Measurements from ENCODE around the gene BIVM.

Gene BIVM

DNA sequence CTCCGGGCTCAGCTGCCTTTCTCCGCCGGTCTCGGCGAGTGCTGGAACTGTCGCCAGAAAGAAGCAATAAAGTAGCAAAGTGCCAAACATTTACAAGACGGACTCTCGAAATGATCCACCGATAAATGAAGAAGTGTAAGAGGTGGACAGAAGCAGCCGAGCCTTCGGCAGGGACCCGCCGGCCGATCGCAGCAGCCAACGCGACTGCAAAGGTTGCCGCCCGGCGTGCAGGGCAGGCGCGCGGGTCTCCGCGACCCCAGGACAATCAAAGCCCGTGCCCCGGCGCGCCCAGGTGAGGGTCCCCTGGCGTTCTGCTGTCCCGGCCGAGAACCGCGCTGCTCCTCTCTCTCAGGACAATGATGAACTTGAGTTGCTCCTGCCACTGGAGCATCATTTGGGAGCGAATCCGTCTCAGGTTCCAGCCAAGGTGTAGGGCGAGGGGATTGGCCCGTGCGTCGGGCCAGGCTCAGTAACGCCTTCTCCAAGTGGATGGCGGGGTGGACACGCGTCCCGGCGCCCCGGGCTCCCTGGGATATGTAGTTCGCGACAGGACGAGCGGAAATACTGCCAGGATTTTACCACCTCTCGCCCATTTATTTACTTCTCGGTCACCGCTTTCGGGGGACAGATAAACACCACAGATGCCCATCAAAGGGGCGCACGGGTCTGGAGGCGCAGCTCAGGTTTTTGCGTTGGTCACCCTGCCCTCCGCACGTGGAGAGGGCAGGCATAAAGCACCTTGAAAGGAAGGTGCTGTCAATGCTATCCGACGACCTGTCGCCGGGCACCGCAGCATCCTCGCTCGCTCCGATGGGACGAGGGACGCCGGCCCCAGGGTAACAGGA is at the start of gene BIVM, which contains the start of gene POGLUT2:
TSS of gene BIVM (plus strand) at position 539 of the 845 bp plus-strand sequence. CDS start 8,149 bp downstream, outside the sequence.
TSS of gene POGLUT2 (minus strand) at position 396 of the 845 bp plus-strand sequence. CDS start at position 90, 306 bp downstream.
- H3K9ac ChIP-seq (ENCODE audit: low read length) = no peak within 1 kb of the TSS
- peak within 1 kb of the TSS; percentile 67 for H3K27ac ChIP-seq (ENCODE audit: low read depth, low read length)
- no peaks in the 10 kb centered on the region for H3K36me3 ChIP-seq (ENCODE audit: control insufficient read depth, insufficient read depth, low read length)
- peaks cover 3% of the 10 kb centered on the region for H3K4me1 ChIP-seq (ENCODE audit: control insufficient read depth, insufficient read depth, low read length)
- no peaks in the 10 kb centered on the region for H3K27me3 ChIP-seq (ENCODE audit: control insufficient read depth, insufficient read depth, low read length)
- H3K4me3 ChIP-seq (ENCODE audit: low read length) = peak within 1 kb of the TSS; percentile 92

DNA sequence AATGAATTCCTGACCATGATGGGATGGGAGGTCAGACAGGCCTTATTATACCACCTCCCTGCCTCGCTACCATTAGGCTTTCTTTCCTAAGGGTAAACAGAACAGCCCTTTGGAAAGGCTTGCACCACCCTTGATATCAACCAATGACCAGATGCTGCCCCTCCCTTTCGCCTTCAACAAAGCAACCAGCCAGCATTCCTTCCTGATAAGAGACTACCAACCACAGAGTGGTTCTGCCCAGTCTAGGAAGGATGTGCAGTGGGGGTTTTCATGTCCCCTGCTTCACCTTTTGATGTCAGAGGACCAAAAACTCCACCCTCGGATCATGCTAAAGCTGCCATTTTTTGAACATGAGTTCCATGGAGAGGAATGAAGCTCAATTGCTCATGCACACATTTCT is 47.0 kb upstream of the BIVM start:
- Histone ChIP-seq H3K4me3 (ENCODE audit: low read length) (no peak overlapping the region), H3K9ac (ENCODE audit: low read length) (no peak overlapping the region), H3K36me3 (ENCODE audit: control insufficient read depth, insufficient read depth, low read length) (no peaks in the 10 kb centered on the region), H3K4me1 (ENCODE audit: control insufficient read depth, insufficient read depth, low read length) (no peaks in the 10 kb centered on the region), H3K27ac (ENCODE audit: low read depth, low read length) (no peak overlapping the region), H3K27me3 (ENCODE audit: control insufficient read depth, insufficient read depth, low read length) (no peaks in the 10 kb centered on the region)

DNA sequence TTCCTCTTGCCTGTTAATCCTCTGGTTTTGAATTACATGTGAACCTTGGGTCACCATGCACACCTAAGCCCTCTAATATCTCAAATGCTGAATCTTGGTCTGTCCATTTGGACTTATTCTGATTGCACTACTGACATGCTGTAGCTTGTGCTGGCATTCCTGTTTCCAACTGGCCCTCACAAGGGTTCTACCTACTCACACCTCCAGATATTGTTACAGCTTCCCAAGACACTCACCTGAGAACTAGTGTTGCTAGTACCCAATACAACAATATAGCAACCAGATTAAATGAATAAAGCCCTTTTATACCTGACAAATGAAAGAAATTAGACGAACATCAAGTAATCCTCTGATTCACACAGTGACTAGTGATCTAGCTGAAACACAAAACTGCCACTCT is 41.9 kb upstream of the BIVM start:
- no peak overlapping the region for H3K4me3 ChIP-seq (ENCODE audit: low read length)
- no peaks in the 10 kb centered on the region for H3K4me1 ChIP-seq (ENCODE audit: control insufficient read depth, insufficient read depth, low read length)
- H3K36me3 ChIP-seq (ENCODE audit: control insufficient read depth, insufficient read depth, low read length) = no peaks in the 10 kb centered on the region
- no peak overlapping the region for H3K9ac ChIP-seq (ENCODE audit: low read length)
- H3K27ac ChIP-seq (ENCODE audit: low read depth, low read length) = no peak overlapping the region
- no peaks in the 10 kb centered on the region for H3K27me3 ChIP-seq (ENCODE audit: control insufficient read depth, insufficient read depth, low read length)

DNA sequence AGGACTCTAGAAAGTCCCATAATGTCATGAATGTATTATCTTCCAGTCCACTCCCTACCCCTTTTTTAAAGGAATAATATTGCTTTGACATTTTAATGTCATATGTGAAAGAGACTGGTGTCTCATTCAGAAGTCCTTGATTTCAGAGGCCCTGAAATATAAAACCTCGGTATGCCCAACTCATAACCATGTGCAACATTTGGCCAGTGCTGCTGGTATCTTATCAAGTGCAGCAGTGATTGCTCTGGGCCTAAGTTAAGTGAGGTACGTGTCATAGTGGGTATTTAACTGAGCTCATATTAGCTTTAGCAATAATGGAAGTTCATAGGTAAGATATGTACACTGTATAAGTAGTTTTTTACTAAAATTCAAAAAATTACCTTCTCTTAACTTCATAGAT is 40.1 kb upstream of the BIVM start:
- Histone ChIP-seq H3K4me1 (ENCODE audit: control insufficient read depth, insufficient read depth, low read length) (no peaks in the 10 kb centered on the region), H3K27ac (ENCODE audit: low read depth, low read length) (no peak overlapping the region), H3K27me3 (ENCODE audit: control insufficient read depth, insufficient read depth, low read length) (no peaks in the 10 kb centered on the region), H3K4me3 (ENCODE audit: low read length) (no peak overlapping the region), H3K9ac (ENCODE audit: low read length) (no peak overlapping the region), H3K36me3 (ENCODE audit: control insufficient read depth, insufficient read depth, low read length) (no peaks in the 10 kb centered on the region)

DNA sequence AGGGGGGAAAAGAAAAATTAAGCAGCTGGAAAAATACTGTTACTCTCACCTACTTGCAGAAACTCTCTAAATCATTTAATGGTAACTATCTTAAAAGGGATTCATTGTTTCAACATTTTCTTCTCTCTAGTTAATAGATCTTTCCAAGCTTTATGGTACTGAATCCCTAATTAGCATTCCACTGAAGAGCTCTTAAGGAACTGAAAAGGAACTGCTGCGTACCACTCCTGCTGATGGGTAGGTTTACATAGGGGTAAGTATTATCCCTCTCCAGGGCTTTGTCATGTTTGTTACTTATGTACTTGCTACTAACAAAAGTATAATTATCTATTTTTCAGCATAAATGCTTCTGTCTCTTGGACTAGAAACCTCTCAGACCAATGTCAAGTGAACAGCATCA is 37.8 kb upstream of the BIVM start:
- Histone ChIP-seq H3K9ac (ENCODE audit: low read length) (no peak overlapping the region), H3K27ac (ENCODE audit: low read depth, low read length) (no peak overlapping the region), H3K27me3 (ENCODE audit: control insufficient read depth, insufficient read depth, low read length) (no peaks in the 10 kb centered on the region), H3K4me1 (ENCODE audit: control insufficient read depth, insufficient read depth, low read length) (no peaks in the 10 kb centered on the region), H3K36me3 (ENCODE audit: control insufficient read depth, insufficient read depth, low read length) (no peaks in the 10 kb centered on the region), H3K4me3 (ENCODE audit: low read length) (no peak overlapping the region)

GRCh38 chr13:102763741-102764140 is 35.2 kb upstream of the BIVM start:
- Histone ChIP-seq H3K27ac (ENCODE audit: low read depth, low read length) (no peak overlapping the region), H3K27me3 (ENCODE audit: control insufficient read depth, insufficient read depth, low read length) (no peaks in the 10 kb centered on the region), H3K4me1 (ENCODE audit: control insufficient read depth, insufficient read depth, low read length) (no peaks in the 10 kb centered on the region), H3K4me3 (ENCODE audit: low read length) (no peak overlapping the region), H3K36me3 (ENCODE audit: control insufficient read depth, insufficient read depth, low read length) (no peaks in the 10 kb centered on the region), H3K9ac (ENCODE audit: low read length) (no peak overlapping the region)

DNA sequence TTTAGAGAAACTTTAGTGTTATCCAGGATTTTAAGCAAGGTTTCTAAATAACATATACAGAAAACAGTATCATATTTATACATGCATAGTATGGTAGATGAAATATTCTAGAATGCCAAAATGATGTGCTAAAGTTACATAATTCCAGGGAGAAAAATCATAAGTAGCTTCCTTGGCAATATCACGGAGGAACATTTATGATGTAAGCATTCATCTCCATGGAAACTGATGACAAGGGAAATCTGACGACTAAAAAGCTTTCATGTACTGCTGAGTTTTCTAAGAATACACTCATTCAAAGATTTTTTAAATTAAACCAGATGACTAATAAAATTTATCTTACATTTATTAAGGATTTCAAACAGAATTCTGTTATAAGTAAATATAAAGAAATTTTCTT is 30.0 kb upstream of the BIVM start:
- Histone ChIP-seq H3K27me3 (ENCODE audit: control insufficient read depth, insufficient read depth, low read length) (no peaks in the 10 kb centered on the region), H3K9ac (ENCODE audit: low read length) (no peak overlapping the region), H3K27ac (ENCODE audit: low read depth, low read length) (no peak overlapping the region), H3K4me3 (ENCODE audit: low read length) (no peak overlapping the region), H3K36me3 (ENCODE audit: control insufficient read depth, insufficient read depth, low read length) (no peaks in the 10 kb centered on the region), H3K4me1 (ENCODE audit: control insufficient read depth, insufficient read depth, low read length) (peaks cover 3% of the 10 kb centered on the region)

DNA sequence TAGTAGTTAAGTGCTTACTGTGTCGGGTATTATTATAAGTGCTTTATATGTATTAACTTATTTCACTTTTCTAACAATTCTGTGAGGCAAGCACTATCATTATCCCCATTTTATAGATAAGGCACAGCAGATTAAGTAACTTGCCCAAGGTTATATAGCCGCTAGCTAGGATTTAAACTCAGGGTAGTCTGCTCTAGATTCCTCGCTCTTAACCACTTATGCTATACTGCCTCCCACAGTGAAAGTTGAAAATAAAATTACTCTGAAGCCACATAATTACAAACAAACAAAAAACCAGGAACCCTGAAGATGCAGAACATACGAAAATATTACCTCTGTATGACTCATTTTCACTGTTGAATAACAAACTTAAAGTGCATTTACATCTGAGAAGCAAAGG is 29.2 kb upstream of the BIVM start:
- Histone ChIP-seq H3K4me1 (ENCODE audit: control insufficient read depth, insufficient read depth, low read length) (peaks cover 3% of the 10 kb centered on the region), H3K36me3 (ENCODE audit: control insufficient read depth, insufficient read depth, low read length) (no peaks in the 10 kb centered on the region), H3K27ac (ENCODE audit: low read depth, low read length) (no peak overlapping the region), H3K27me3 (ENCODE audit: control insufficient read depth, insufficient read depth, low read length) (no peaks in the 10 kb centered on the region), H3K4me3 (ENCODE audit: low read length) (no peak overlapping the region), H3K9ac (ENCODE audit: low read length) (no peak overlapping the region)

GRCh38 chr13:102770435-102770834 is 28.5 kb upstream of the BIVM start:
- no peak overlapping the region for H3K4me3 ChIP-seq (ENCODE audit: low read length)
- H3K27ac ChIP-seq (ENCODE audit: low read depth, low read length) = no peak overlapping the region
- no peak overlapping the region for H3K9ac ChIP-seq (ENCODE audit: low read length)
- no peaks in the 10 kb centered on the region for H3K27me3 ChIP-seq (ENCODE audit: control insufficient read depth, insufficient read depth, low read length)
- peaks cover 3% of the 10 kb centered on the region for H3K4me1 ChIP-seq (ENCODE audit: control insufficient read depth, insufficient read depth, low read length)
- H3K36me3 ChIP-seq (ENCODE audit: control insufficient read depth, insufficient read depth, low read length) = no peaks in the 10 kb centered on the region

DNA sequence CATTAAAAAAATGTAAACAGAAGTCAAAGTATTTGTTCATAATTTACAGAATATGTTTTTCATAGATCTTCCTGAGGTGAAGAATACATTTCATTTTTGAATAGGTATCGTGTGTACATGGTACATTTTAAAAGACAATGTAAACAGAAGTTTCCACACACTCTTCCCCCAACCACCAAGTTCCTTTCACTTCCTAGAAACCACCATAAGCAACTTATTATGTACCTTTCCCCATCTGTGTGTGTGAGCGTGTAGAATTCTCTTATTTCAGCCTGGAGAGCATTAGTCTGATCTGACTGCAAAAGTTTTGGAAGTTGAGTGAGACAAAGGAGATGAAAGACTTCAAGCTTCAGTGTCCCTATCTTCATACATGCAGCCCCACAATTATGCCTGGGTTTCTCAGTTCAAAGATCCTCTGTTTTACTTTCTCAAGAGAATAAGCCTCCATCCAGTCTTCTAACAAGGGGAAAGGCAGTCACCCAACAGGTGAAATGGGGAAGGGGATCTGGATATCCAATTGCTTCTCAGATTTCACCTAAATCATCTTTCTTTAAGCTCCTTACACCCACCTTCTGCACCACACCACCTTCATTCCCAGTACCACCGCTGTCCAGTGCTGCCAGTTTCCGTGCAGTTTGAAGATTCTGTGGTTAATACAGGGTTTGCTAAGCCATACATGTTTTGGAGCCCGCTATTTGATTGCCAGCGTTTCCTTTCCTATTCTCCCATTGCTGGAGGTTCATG is 27.4 kb upstream of the BIVM start:
- no peak overlapping the region for H3K27ac ChIP-seq (ENCODE audit: low read depth, low read length)
- no peaks in the 10 kb centered on the region for H3K27me3 ChIP-seq (ENCODE audit: control insufficient read depth, insufficient read depth, low read length)
- H3K4me3 ChIP-seq (ENCODE audit: low read length) = no peak overlapping the region
- peaks cover 3% of the 10 kb centered on the region for H3K4me1 ChIP-seq (ENCODE audit: control insufficient read depth, insufficient read depth, low read length)
- no peaks in the 10 kb centered on the region for H3K36me3 ChIP-seq (ENCODE audit: control insufficient read depth, insufficient read depth, low read length)
- H3K9ac ChIP-seq (ENCODE audit: low read length) = no peak overlapping the region

DNA sequence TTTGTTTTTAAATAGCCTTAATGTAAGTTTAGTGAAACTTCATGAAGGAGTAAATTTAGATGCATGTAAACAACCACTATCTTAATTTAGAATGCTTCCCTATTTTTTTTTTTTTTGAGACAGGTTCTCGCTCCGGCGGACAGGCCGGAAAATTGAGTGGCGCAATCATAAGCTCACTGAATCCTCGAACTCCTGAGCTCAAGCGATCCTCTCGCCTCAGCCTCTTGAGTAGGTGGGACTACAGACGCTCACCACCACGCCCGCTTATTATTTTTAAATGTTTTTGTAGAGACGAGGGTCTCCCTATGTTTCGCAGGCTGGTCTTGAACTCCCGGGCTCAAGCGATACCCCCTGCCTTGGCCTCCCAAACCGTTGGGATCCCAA is 26.9 kb upstream of the BIVM start:
- Histone ChIP-seq H3K4me3 (ENCODE audit: low read length) (no peak overlapping the region), H3K4me1 (ENCODE audit: control insufficient read depth, insufficient read depth, low read length) (peaks cover 3% of the 10 kb centered on the region), H3K27me3 (ENCODE audit: control insufficient read depth, insufficient read depth, low read length) (no peaks in the 10 kb centered on the region), H3K36me3 (ENCODE audit: control insufficient read depth, insufficient read depth, low read length) (no peaks in the 10 kb centered on the region), H3K9ac (ENCODE audit: low read length) (no peak overlapping the region), H3K27ac (ENCODE audit: low read depth, low read length) (no peak overlapping the region)

- Histone ChIP-seq H3K9ac (ENCODE audit: low read length) (peak within 1 kb of the TSS; percentile 50), H3K27ac (ENCODE audit: low read depth, low read length) (peak within 1 kb of the TSS; percentile 64), H3K4me1 (ENCODE audit: control insufficient read depth, insufficient read depth, low read length) (peaks cover 3% of the 10 kb centered on the region), H3K27me3 (ENCODE audit: control insufficient read depth, insufficient read depth, low read length) (no peaks in the 10 kb centered on the region), H3K4me3 (ENCODE audit: low read length) (peak within 1 kb of the TSS; percentile 76), H3K36me3 (ENCODE audit: control insufficient read depth, insufficient read depth, low read length) (no peaks in the 10 kb centered on the region)
Measured at GRCh38 chr13:102773441-102774213, 25.3 kb upstream of the BIVM start, which contains the start of gene TEX30. TEX30 (minus strand) TSS chr13:102773786; CDS start chr13:102770026, 3,760 bp downstream.
